IMR-90 (cell line): ENCODE data around the gene TWIST2. TPM values are rescaled to one million over a fixed set of nuclear protein-coding genes. Genes with fewer than 3 reads are reported as not detected.

Experiments
- ATAC-seq: fragments of 200-7000 bp; cut with Tn5 transposase; 2 replicates; pipeline ENCODE4 v1.9.1; 2020; ENCODE audit warnings: low read depth, mild to moderate bottlenecking, moderate library complexity
- BruUV-seq: library from RNA; stranded (reverse); fragments of 400-500 nt; replicated peaks from 2 replicates; lab custom pipeline; 2021; lab: Mats Ljungman, UMichigan
- CTCF ChIA-PET: fragments of 300-600 bp; formaldehyde crosslinking; extraction: SDS; loops from one replicate; lab custom pipeline; 2021; ENCODE audit warnings: antibody characterized with exemption; lab: Yijun Ruan, JAX
- POLR2A ChIA-PET: fragments of 300-600 bp; sonication (Branson Sonifier 250); formaldehyde crosslinking; loops from one replicate; lab custom pipeline; 2022; ENCODE audit warnings: antibody characterized with exemption; ENCODE audit not compliant: unreplicated experiment; lab: Charles Lee
- DNase-seq: peaks from one replicate; pipeline ENCODE4 v3.0.0; 2013
- H2AFZ ChIP-seq: replicated peaks from 2 replicates; pipeline ENCODE3; 2013; ENCODE audit warnings: low read length, mild to moderate bottlenecking; ENCODE audit not compliant: poor library complexity
- H2AK5ac ChIP-seq: 2 replicates; pipeline ENCODE4 v1.6.1; 2013; ENCODE audit warnings: low read depth, low read length, inconsistent platforms
- H2AK9ac ChIP-seq: replicated peaks from 2 replicates; pipeline ENCODE3; 2013; ENCODE audit warnings: mild to moderate bottlenecking, low read depth, low read length, moderate library complexity; ENCODE audit not compliant: poor library complexity
- H2BK120ac ChIP-seq: 2 replicates; pipeline ENCODE4 v1.6.1; 2013; ENCODE audit warnings: low read depth, low read length, inconsistent platforms
- H2BK15ac ChIP-seq: 3 replicates; pipeline ENCODE4 v1.6.1; 2013; ENCODE audit warnings: low read depth, low read length, inconsistent platforms
- H2BK20ac ChIP-seq: 2 replicates; pipeline ENCODE4 v1.6.1; 2013; ENCODE audit warnings: low read depth, mild to moderate bottlenecking, inconsistent platforms, low read length, moderate library complexity
- H2BK5ac ChIP-seq: 2 replicates; pipeline ENCODE4 v1.6.1; 2013; ENCODE audit warnings: mild to moderate bottlenecking, low read depth, low read length, inconsistent platforms; ENCODE audit not compliant: poor library complexity, severe bottlenecking
- H3K14ac ChIP-seq: replicated peaks from 2 replicates; pipeline ENCODE4 v1.6.1; 2013; ENCODE audit warnings: low read depth, low read length, inconsistent platforms
- H3K18ac ChIP-seq: 2 replicates; pipeline ENCODE4 v1.6.1; 2013; ENCODE audit warnings: low read depth, low read length, control low read depth
- H3K23ac ChIP-seq: 2 replicates; pipeline ENCODE4 v1.6.1; 2013; ENCODE audit warnings: low read depth, low read length, inconsistent platforms
- H3K27ac ChIP-seq: 2 replicates; pipeline ENCODE4 v1.5.1; 2013; ENCODE audit warnings: mild to moderate bottlenecking, control low read depth, low read length; ENCODE audit not compliant: insufficient read depth
- H3K27me3 ChIP-seq: 2 replicates; pipeline ENCODE4 v1.6.1; 2013; ENCODE audit warnings: low read length; ENCODE audit not compliant: control insufficient read depth, insufficient read depth
- H3K36me3 ChIP-seq: 2 replicates; pipeline ENCODE4 v1.6.1; 2013; ENCODE audit warnings: low read length, mixed read lengths; ENCODE audit not compliant: control insufficient read depth, insufficient read depth
- H3K4ac ChIP-seq: 2 replicates; pipeline ENCODE4 v1.6.1; 2013; ENCODE audit warnings: low read depth, low read length, inconsistent platforms
- H3K4me1 ChIP-seq: 2 replicates; pipeline ENCODE4 v1.6.1; 2013; ENCODE audit warnings: low read length, mixed read lengths; ENCODE audit not compliant: control insufficient read depth, insufficient read depth
- H3K4me2 ChIP-seq: 2 replicates; pipeline ENCODE4 v1.6.1; 2013; ENCODE audit warnings: low read depth, mild to moderate bottlenecking, control low read depth, low read length, moderate library complexity
- H3K4me3 ChIP-seq: 2 replicates; pipeline ENCODE4 v1.5.1; 2013; ENCODE audit warnings: low read depth, mild to moderate bottlenecking, control low read depth, low read length, moderate library complexity; ENCODE audit not compliant: insufficient read depth
- H3K56ac ChIP-seq: 2 replicates; pipeline ENCODE4 v1.6.1; 2013; ENCODE audit warnings: low read length, inconsistent platforms; ENCODE audit not compliant: insufficient read depth; ENCODE audit errors: extremely low read depth
- H3K79me1 ChIP-seq, 2 experiments: 2 replicates each; pipeline ENCODE4 v1.6.1; 2013; ENCODE audit warnings: low read length in 2 of 2, inconsistent platforms in 1 of 2, low read depth in 1 of 2
- H3K9ac ChIP-seq: 2 replicates; pipeline ENCODE4 v1.6.1; 2013; ENCODE audit warnings: low read depth, low read length, control low read depth
- H3K9me1 ChIP-seq: 2 replicates; pipeline ENCODE4 v1.6.1; 2013; ENCODE audit warnings: low read length, inconsistent platforms; ENCODE audit not compliant: insufficient read depth
- H3K9me3 ChIP-seq: 2 replicates; pipeline ENCODE4 v1.6.1; 2013; ENCODE audit warnings: low read length; ENCODE audit not compliant: control insufficient read depth, insufficient read depth
- H4K20me1 ChIP-seq: 2 replicates; pipeline ENCODE4 v1.6.1; 2013; ENCODE audit warnings: low read length, inconsistent platforms; ENCODE audit not compliant: insufficient read depth
- H4K5ac ChIP-seq: 2 replicates; pipeline ENCODE4 v1.6.1; 2013; ENCODE audit warnings: mild to moderate bottlenecking, low read depth, low read length, control low read depth
- H4K8ac ChIP-seq, 2 experiments: 2 replicates each; pipeline ENCODE4 v1.6.1; 2013; ENCODE audit warnings: low read depth in 2 of 2, low read length in 2 of 2, control low read depth in 1 of 2, inconsistent platforms in 1 of 2
- H4K91ac ChIP-seq: 2 replicates; pipeline ENCODE4 v1.6.1; 2013; ENCODE audit warnings: low read depth, low read length, inconsistent platforms; ENCODE audit not compliant: insufficient read depth
- NFE2L2 ChIP-seq: fragments of 150-350 bp; IDR thresholded peaks from 2 replicates; pipeline ENCODE4 v1.6.1; 2016; ENCODE audit warnings: low read depth, mild to moderate bottlenecking, low read length
- RAD21 ChIP-seq: IDR thresholded peaks from 2 replicates; pipeline ENCODE4 v1.6.1; 2012; ENCODE audit warnings: low read length, improper control_type of control experiment
- RCOR1 ChIP-seq: IDR thresholded peaks from 2 replicates; pipeline ENCODE4 v1.6.1; 2012; ENCODE audit warnings: mild to moderate bottlenecking, low read length, improper control_type of control experiment; ENCODE audit not compliant: insufficient replicate concordance
- RFX5 ChIP-seq: IDR thresholded peaks from 2 replicates; pipeline ENCODE4 v1.8.0; 2012; ENCODE audit warnings: low read depth, mild to moderate bottlenecking, low read length, moderate library complexity
- WGBS, 2 experiments: methylation state at CpG; one replicate each; pipeline versions ENCODE4 v1.1.5 to v1.1.7; 2013; ENCODE audit warnings: missing lambda C conversion rate in 2 of 2; ENCODE audit not compliant: insufficient read length in 1 of 2; ENCODE audit errors: extremely low coverage in 2 of 2; 5-methylcytosine and 5-hydroxymethylcytosine counted together
- dilution Hi-C: fragments of 300-500 bp; cut with HindIII; formaldehyde crosslinking; loops from one replicate; pipeline ENCODE4 v1.14.3; 2018; ENCODE audit warnings: low sequenced_read_pairs; ENCODE audit not compliant: unreplicated experiment
- in situ Hi-C: fragments of 300-500 bp; cut with MboI; formaldehyde crosslinking; loops from 3 replicates; pipeline ENCODE4 v1.14.3; 2019; ENCODE audit warnings: low sequenced_read_pairs, inconsistent platforms, mixed read lengths
- intact Hi-C: fragments of 100-400 bp; cut with micrococcal nuclease; formaldehyde crosslinking; loops from 2 replicates; pipeline ENCODE4 v1.10.0; 2022
- polyA plus RNA-seq, 3 experiments: library from polyadenylated mRNA; depleted of rRNA; stranded (reverse); fragments of >200 nt; gene quantifications; 2 replicates each; pipeline ENCODE4 v1.2.3, GENCODE V29; 2012; ENCODE audit warnings: low replicate concordance in 1 of 3
- total RNA-seq: library from RNA; depleted of rRNA; stranded (reverse); fragments of >200 nt; gene quantifications from 2 replicates; pipeline ENCODE4 v1.2.3, GENCODE V29; 2012

Gene TWIST2
- total and polyA plus RNA-seq, 2 of the 4 experiments (the other 2 are of a cell fraction): 9.3 to 33.6 TPM

GRCh38 chr2:238883421-238883901 is 35.6 kb downstream of the TWIST2 start:
- no TSS peak for BruUV-seq
- dilution Hi-C loops (no loop called here), in situ Hi-C loops (no loop called here), intact Hi-C loops (no loop called here)
- Histone ChIP-seq H4K20me1 (peaks cover 19% of the 10 kb centered on the region), H3K9me3 (no peaks in the 10 kb centered on the region), H3K9ac (no peak overlapping the region), H3K14ac (no peak overlapping the region), H3K4ac (no peak overlapping the region), H2BK5ac (no peak overlapping the region), H3K79me1 (peaks cover 31 to 60% of the 10 kb centered on the region in 2 experiments), H2BK120ac (no peak overlapping the region), H3K4me1 (peaks cover 9% of the 10 kb centered on the region), H2AFZ (no peak overlapping the region), H2BK15ac (no peak overlapping the region), H2BK20ac (no peak overlapping the region), H3K27ac (no peak overlapping the region), H3K27me3 (no peaks in the 10 kb centered on the region), H3K36me3 (peaks cover 13% of the 10 kb centered on the region), H2AK5ac (peak overlapping the region; percentile 7; the same call in 1 of the 2 replicates), H3K23ac (no peak overlapping the region), H3K9me1 (peaks cover 17% of the 10 kb centered on the region), H3K18ac (no peak overlapping the region), H4K8ac (no peak overlapping the region), H4K91ac (no peak overlapping the region; the same call in 1 of the 2 replicates), H3K4me2 (no peak overlapping the region), H2AK9ac (no peak overlapping the region), H3K4me3 (no peak overlapping the region), H4K5ac (no peak overlapping the region), H3K56ac (no peak overlapping the region)
- 96% methylated on average over 3 of the region's 9 CpGs; no CpG with 5 or more reads in 1 of the 2 experiments for WGBS, 2 experiments
- ChIA-PET CTCF (no interaction called here), POLR2A (no interaction called here)
- TF ChIP-seq RFX5 (no peak), RAD21 (no peak), NFE2L2 (no peak), RCOR1 (no peak)
- ATAC-seq (no peak), DNase-seq (no peak)
